PC-9 (cell line): ENCODE measurements around the gene PCDHGB3.

Experiments used
- CTCF ChIP-seq: fragments of 200-600 bp; sonication (generic); conservative IDR thresholded peaks from 2 replicates; pipeline ENCODE4 v1.6.1; 2017; ENCODE audit warnings: mixed run types, antibody characterized with exemption, mild to moderate bottlenecking, moderate library complexity
- EZH2 ChIP-seq: fragments of 200-600 bp; sonication (generic); IDR thresholded peaks from 2 replicates; pipeline ENCODE4 v1.8.0; 2017; ENCODE audit warnings: antibody characterized with exemption, low read depth

- peak; percentile 60 for TF ChIP-seq CTCF
- no peak for TF ChIP-seq EZH2
These were observed 15.1 kb upstream of the PCDHGB3 start, which contains the start of gene PCDHGA4 for GRCh38 chr5:141354900-141355469.
